ENCODE measurements around the gene HOXA13. TPM values are rescaled to one million over a fixed set of nuclear protein-coding genes. Genes with fewer than 3 reads are reported as not detected.

The HOXA13 gene
- total RNA-seq, 4 donors from 2014 or later, result not detected

- peaks cover 0 to 98% (median 51%) of the 10 kb centered on the region in 4 donors for H3K27me3 ChIP-seq
- H3K4me3 ChIP-seq, result no peak overlapping the region
- intact Hi-C loops (cut with DNase I), result no loop called here
These were observed 21.4 kb upstream of the HOXA13 start for GRCh38 chr7:27221201-27221797.

GRCh38 chr7:27220440-27220955, 20.6 kb upstream of the HOXA13 start:
- H3K9me3 ChIP-seq, result no peaks in the 10 kb centered on the region
- no peak for TF ChIP-seq POLR2AphosphoS5 (IDR thresholded peaks at IDR 0.05)
- no peak for TF ChIP-seq EP300 (IDR thresholded peaks at IDR 0.05)
- TF ChIP-seq CTCF (IDR thresholded peaks at IDR 0.05), result no peak
- intact Hi-C loops (cut with DNase I), result no loop called here
- H3K27ac ChIP-seq (replicated peaks in 1 of 4), result no peak overlapping the region
- 28% methylated on average over 31 of the region's 45 CpGs for WGBS
- peaks cover 0 to 98% (median 44%) of the 10 kb centered on the region in 4 donors for H3K27me3 ChIP-seq
- H3K4me1 ChIP-seq, result peaks cover 3 to 12% (median 8%) of the 10 kb centered on the region in 4 donors
- no peak for DNase-seq (ENCODE audit: extremely low spot score)
- no peaks in the 10 kb centered on the region for H3K36me3 ChIP-seq
- H3K4me3 ChIP-seq, result peak overlapping the region in 2 of 4 donors; percentile 9 to 14

More at GRCh38 chr7:27221201-27221797, 21.4 kb upstream of the HOXA13 start:
- Histone ChIP-seq H3K9me3 (no peaks in the 10 kb centered on the region), H3K4me1 (peaks cover 4 to 14% (median 10%) of the 10 kb centered on the region in 4 donors), H3K36me3 (no peaks in the 10 kb centered on the region), H3K27ac (replicated peaks in 1 of 4) (no peak overlapping the region)
- 92% methylated on average over 3 of the region's 3 CpGs for WGBS
- TF ChIP-seq POLR2AphosphoS5 (IDR thresholded peaks at IDR 0.05) (no peak), POLR2A (IDR thresholded peaks at IDR 0.05; ENCODE audit: low read depth) (no peak), EP300 (IDR thresholded peaks at IDR 0.05) (no peak), CTCF (IDR thresholded peaks at IDR 0.05) (no peak)
- no peak for DNase-seq (ENCODE audit: extremely low spot score)

GRCh38 chr7:27219821-27220220, 19.9 kb upstream of the HOXA13 start:
- peaks cover 0 to 7% (median 3%) of the 10 kb centered on the region in 4 donors for H3K4me1 ChIP-seq
- no peaks in the 10 kb centered on the region for H3K36me3 ChIP-seq
- no peak for TF ChIP-seq EP300 (IDR thresholded peaks at IDR 0.05)
- no peak for TF ChIP-seq POLR2AphosphoS5 (IDR thresholded peaks at IDR 0.05)
- TF ChIP-seq POLR2A (IDR thresholded peaks at IDR 0.05; ENCODE audit: low read depth), result no peak
- TF ChIP-seq CTCF (IDR thresholded peaks at IDR 0.05), result no peak
- H3K27ac ChIP-seq (replicated peaks in 1 of 4), result no peak overlapping the region
- no peak overlapping the region for H3K4me3 ChIP-seq
- intact Hi-C loops (cut with DNase I), result no loop called here
- no peaks in the 10 kb centered on the region for H3K9me3 ChIP-seq
- H3K27me3 ChIP-seq, result peaks cover 0 to 98% (median 37%) of the 10 kb centered on the region in 4 donors
- 83% methylated on average over 4 of the region's 4 CpGs for WGBS
- DNase-seq (ENCODE audit: extremely low spot score), result no peak

- intact Hi-C loops (cut with DNase I), result no loop called here
- peaks cover 7 to 18% (median 13%) of the 10 kb centered on the region in 4 donors for H3K4me1 ChIP-seq
- TF ChIP-seq CTCF (IDR thresholded peaks at IDR 0.05) (no peak), POLR2A (IDR thresholded peaks at IDR 0.05; ENCODE audit: low read depth) (no peak), POLR2AphosphoS5 (IDR thresholded peaks at IDR 0.05) (no peak), EP300 (IDR thresholded peaks at IDR 0.05) (no peak)
These were observed 18.1 kb upstream of the HOXA13 start for GRCh38 chr7:27217951-27218350.

More at GRCh38 chr7:27217951-27218350, 18.1 kb upstream of the HOXA13 start:
- Histone ChIP-seq H3K9me3 (no peaks in the 10 kb centered on the region), H3K36me3 (no peaks in the 10 kb centered on the region), H3K4me3 (no peak overlapping the region), H3K27me3 (peaks cover 0 to 98% (median 33%) of the 10 kb centered on the region in 4 donors), H3K27ac (replicated peaks in 1 of 4) (no peak overlapping the region)
- no peak for DNase-seq (ENCODE audit: extremely low spot score)
